HL-60/S4 treated with retinoic acid at 250 ng/mL for 4 days and 3 days (cell line): Measurements from ENCODE around the gene GNG8.

Experiments used
- in situ Hi-C: fragments of 300-500 bp; cut with MboI; formaldehyde crosslinking; loops from 2 replicates; pipeline ENCODE4 v1.7.0; 2022; ENCODE audit warnings: low sequenced_read_pairs

GNG8 gene

GRCh38 chr19:46603752-46604231 lies 32.2 kb downstream of the GNG8 start:
- in situ Hi-C loops, result no loop called here

- in situ Hi-C loops, result no loop called here
Measured at GRCh38 chr19:46603195-46603637, 32.8 kb downstream of the GNG8 start.

GRCh38 chr19:46602392-46603194 lies 33.4 kb downstream of the GNG8 start:
- in situ Hi-C loops, result no loop called here

GRCh38 chr19:46601318-46602224 lies 34.4 kb downstream of the GNG8 start, which contains the start of gene CALM3:
Gene CALM3 (plus strand): TSS chr19:46601330. CDS start chr19:46601435, 105 bp downstream.
- in situ Hi-C loops, result no loop called here

- in situ Hi-C loops, result no loop called here
Measured at GRCh38 chr19:46600384-46601317, 35.4 kb downstream of the GNG8 start.

GRCh38 chr19:46599716-46600373 lies 36.2 kb downstream of the GNG8 start:
- in situ Hi-C loops, result no loop called here

- in situ Hi-C loops, result no loop called here
Measured at GRCh38 chr19:46598372-46598917, 37.6 kb downstream of the GNG8 start.

GRCh38 chr19:46596008-46596407 lies 40.0 kb downstream of the GNG8 start:
- in situ Hi-C loops, result no loop called here

GRCh38 chr19:46591870-46592269 lies 44.1 kb downstream of the GNG8 start:
- in situ Hi-C loops, result no loop called here

GRCh38 chr19:46591254-46591653 lies 44.7 kb downstream of the GNG8 start:
- in situ Hi-C loops, result no loop called here

GRCh38 chr19:46587861-46588260 lies 48.1 kb downstream of the GNG8 start:
- in situ Hi-C loops, result no loop called here

GRCh38 chr19:46586294-46586693 lies 49.7 kb downstream of the GNG8 start:
- in situ Hi-C loops, result no loop called here

GRCh38 chr19:46585539-46585938 lies 50.5 kb downstream of the GNG8 start:
- in situ Hi-C loops, result no loop called here
